Neural cell (in vitro differentiated cells): ENCODE data around the gene TAF10. TPM values are rescaled to one million over a fixed set of nuclear protein-coding genes. Genes with fewer than 3 reads are reported as not detected.

Experiments used
- H2AFZ ChIP-seq: fragments of 200-600, 300-800 bp; sonication (generic), shearing (Covaris generic); 2 replicates; pipeline ENCODE4 v1.6.0; 2014; ENCODE audit warnings: low read depth, mild to moderate bottlenecking, antibody characterized with exemption, low read length, moderate library complexity
- H3F3A ChIP-seq: fragments of 200-600 bp; shearing (Covaris generic); 2 replicates; pipeline ENCODE4 v1.6.1; 2016; ENCODE audit warnings: mild to moderate bottlenecking, moderate library complexity, mixed read lengths, antibody characterized with exemption, low read length; ENCODE audit not compliant: insufficient read depth, poor library complexity, severe bottlenecking
- H3K27ac ChIP-seq: fragments of 200-600, 300-800 bp; sonication (generic), shearing (Covaris generic); 2 replicates; pipeline ENCODE4 v1.5.1; 2014; ENCODE audit warnings: mild to moderate bottlenecking, low read length, moderate library complexity
- H3K27me3 ChIP-seq: fragments of 300-800, 200-600 bp; sonication (generic), shearing (Covaris generic); 2 replicates; pipeline ENCODE4 v1.6.0; 2014; ENCODE audit warnings: mild to moderate bottlenecking, low read depth, low read length, moderate library complexity; ENCODE audit not compliant: insufficient read depth
- H3K36me3 ChIP-seq: fragments of 300-800, 200-600 bp; sonication (generic), shearing (Covaris generic); 2 replicates; pipeline ENCODE4 v1.5.1; 2014; ENCODE audit warnings: mild to moderate bottlenecking, antibody characterized with exemption, low read length, moderate library complexity; ENCODE audit not compliant: insufficient read depth
- H3K4me2 ChIP-seq: fragments of 300-800, 200-600 bp; sonication (generic), shearing (Covaris generic); 2 replicates; pipeline ENCODE4 v1.6.0; 2014; ENCODE audit warnings: mild to moderate bottlenecking, low read length
- H3K4me3 ChIP-seq: fragments of 300-800, 200-600 bp; sonication (generic), shearing (Covaris generic); 2 replicates; pipeline ENCODE4 v1.5.1; 2014; ENCODE audit warnings: mild to moderate bottlenecking, low read length, moderate library complexity
- H3K79me2 ChIP-seq: fragments of 200-600 bp; shearing (Covaris generic); replicated peaks from 2 replicates; pipeline ENCODE4 v1.6.0; 2014; ENCODE audit warnings: mild to moderate bottlenecking, low read length, moderate library complexity; ENCODE audit not compliant: insufficient read depth
- H3K9ac ChIP-seq: fragments of 300-800, 200-600 bp; sonication (generic), shearing (Covaris generic); 2 replicates; pipeline ENCODE4 v1.6.1; 2016; ENCODE audit warnings: mild to moderate bottlenecking, low read length, mixed read lengths
- H3K9me2 ChIP-seq: fragments of 200-600 bp; shearing (Covaris generic); 2 replicates; pipeline ENCODE4 v1.6.1; 2016; ENCODE audit warnings: mild to moderate bottlenecking, low read length, mixed read lengths; ENCODE audit not compliant: insufficient read depth
- H3K9me3 ChIP-seq: fragments of 200-600, 300-800 bp; sonication (generic), shearing (Covaris generic); 2 replicates; pipeline ENCODE4 v1.6.1; 2016; ENCODE audit warnings: mild to moderate bottlenecking, mixed run types, low read length, moderate library complexity, mixed read lengths
- H4K20me1 ChIP-seq: fragments of 200-600 bp; shearing (Covaris generic); 2 replicates; pipeline ENCODE4 v1.6.1; 2016; ENCODE audit warnings: mild to moderate bottlenecking, mixed run types; ENCODE audit not compliant: insufficient read depth
- EP300 ChIP-seq: fragments of 450-650 bp; conservative IDR thresholded peaks from 2 replicates; pipeline ENCODE4 v1.6.1; 2014; ENCODE audit warnings: antibody characterized with exemption, mild to moderate bottlenecking, moderate library complexity; ENCODE audit not compliant: poor library complexity, severe bottlenecking
- MXI1 ChIP-seq: fragments of 450-650 bp; conservative IDR thresholded peaks from 2 replicates; pipeline ENCODE4 v1.6.1; 2014; ENCODE audit warnings: antibody characterized with exemption, mild to moderate bottlenecking; ENCODE audit not compliant: poor library complexity, severe bottlenecking
- POLR2AphosphoS5 ChIP-seq: IDR thresholded peaks from 2 replicates; pipeline ENCODE4 v1.6.1; 2012
- RAD21 ChIP-seq: fragments of 450-650 bp; conservative IDR thresholded peaks from 2 replicates; pipeline ENCODE4 v1.6.1; 2014; ENCODE audit warnings: antibody characterized with exemption, mild to moderate bottlenecking, moderate library complexity
- SMC3 ChIP-seq: fragments of 450-650 bp; conservative IDR thresholded peaks from 2 replicates; pipeline ENCODE4 v1.6.1; 2014; ENCODE audit warnings: antibody characterized with exemption, mild to moderate bottlenecking, moderate library complexity; ENCODE audit not compliant: poor library complexity
- TAF1 ChIP-seq: IDR thresholded peaks from 2 replicates; pipeline ENCODE4 v1.6.1; 2012; ENCODE audit warnings: low read depth
- polyA plus RNA-seq: library from polyadenylated mRNA; depleted of rRNA; stranded (reverse); fragments of >200 nt; gene quantifications from 2 replicates; pipeline ENCODE4 v1.2.3, GENCODE V29; 2014
- TF ChIP-seq, protein P1 (sequence below): IDR thresholded peaks from 2 replicates; pipeline ENCODE4 v1.6.1; 2012; ENCODE audit warnings: borderline replicate concordance
- TF ChIP-seq, protein P2 (sequence below): fragments of 450-650 bp; IDR thresholded peaks from 2 replicates; pipeline ENCODE4 v1.5.1; 2014; ENCODE audit warnings: antibody characterized with exemption, mild to moderate bottlenecking, moderate library complexity; ENCODE audit not compliant: poor library complexity, severe bottlenecking

The TAF10 gene
- polyA plus RNA-seq, 1 donor from 2014 or later = 39.7 TPM

DNA sequence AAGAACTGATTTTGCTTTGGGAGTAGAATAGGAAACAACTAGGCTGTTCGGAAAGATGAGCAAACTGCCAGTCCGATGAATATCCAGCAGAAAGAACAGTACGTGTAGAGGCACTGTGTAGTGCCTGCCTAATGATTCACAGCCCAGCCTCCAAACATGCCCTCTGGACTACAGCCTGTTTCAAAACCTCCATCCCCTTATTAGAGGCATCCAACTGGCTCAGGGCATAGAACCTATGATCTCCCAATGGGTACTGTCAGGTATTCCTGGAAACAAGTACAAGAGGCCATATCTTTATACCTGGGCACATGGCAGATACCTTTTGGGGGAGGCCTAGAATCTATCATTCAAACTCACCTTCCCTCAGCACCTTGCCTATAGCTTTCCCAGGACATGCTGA is 13.5 kb downstream of the TAF10 start:
- Histone ChIP-seq H3K36me3 (peaks cover 3% of the 10 kb centered on the region), H2AFZ (no peak overlapping the region), H3K4me2 (no peak overlapping the region), H3K27me3 (no peaks in the 10 kb centered on the region), H3K4me3 (no peak overlapping the region), H3K27ac (no peak overlapping the region), H3K9me2 (no peaks in the 10 kb centered on the region), H3K9me3 (no peaks in the 10 kb centered on the region), H3F3A (no peaks in the 10 kb centered on the region), H4K20me1 (no peaks in the 10 kb centered on the region), H3K9ac (no peak overlapping the region), H3K79me2 (peaks cover 15% of the 10 kb centered on the region)
- TF ChIP-seq, protein P1, sequence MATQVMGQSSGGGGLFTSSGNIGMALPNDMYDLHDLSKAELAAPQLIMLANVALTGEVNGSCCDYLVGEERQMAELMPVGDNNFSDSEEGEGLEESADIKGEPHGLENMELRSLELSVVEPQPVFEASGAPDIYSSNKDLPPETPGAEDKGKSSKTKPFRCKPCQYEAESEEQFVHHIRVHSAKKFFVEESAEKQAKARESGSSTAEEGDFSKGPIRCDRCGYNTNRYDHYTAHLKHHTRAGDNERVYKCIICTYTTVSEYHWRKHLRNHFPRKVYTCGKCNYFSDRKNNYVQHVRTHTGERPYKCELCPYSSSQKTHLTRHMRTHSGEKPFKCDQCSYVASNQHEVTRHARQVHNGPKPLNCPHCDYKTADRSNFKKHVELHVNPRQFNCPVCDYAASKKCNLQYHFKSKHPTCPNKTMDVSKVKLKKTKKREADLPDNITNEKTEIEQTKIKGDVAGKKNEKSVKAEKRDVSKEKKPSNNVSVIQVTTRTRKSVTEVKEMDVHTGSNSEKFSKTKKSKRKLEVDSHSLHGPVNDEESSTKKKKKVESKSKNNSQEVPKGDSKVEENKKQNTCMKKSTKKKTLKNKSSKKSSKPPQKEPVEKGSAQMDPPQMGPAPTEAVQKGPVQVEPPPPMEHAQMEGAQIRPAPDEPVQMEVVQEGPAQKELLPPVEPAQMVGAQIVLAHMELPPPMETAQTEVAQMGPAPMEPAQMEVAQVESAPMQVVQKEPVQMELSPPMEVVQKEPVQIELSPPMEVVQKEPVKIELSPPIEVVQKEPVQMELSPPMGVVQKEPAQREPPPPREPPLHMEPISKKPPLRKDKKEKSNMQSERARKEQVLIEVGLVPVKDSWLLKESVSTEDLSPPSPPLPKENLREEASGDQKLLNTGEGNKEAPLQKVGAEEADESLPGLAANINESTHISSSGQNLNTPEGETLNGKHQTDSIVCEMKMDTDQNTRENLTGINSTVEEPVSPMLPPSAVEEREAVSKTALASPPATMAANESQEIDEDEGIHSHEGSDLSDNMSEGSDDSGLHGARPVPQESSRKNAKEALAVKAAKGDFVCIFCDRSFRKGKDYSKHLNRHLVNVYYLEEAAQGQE = no peak
- TF ChIP-seq POLR2AphosphoS5 (no peak), RAD21 (no peak), EP300 (no peak), MXI1 (no peak)
- TF ChIP-seq, protein P2, sequence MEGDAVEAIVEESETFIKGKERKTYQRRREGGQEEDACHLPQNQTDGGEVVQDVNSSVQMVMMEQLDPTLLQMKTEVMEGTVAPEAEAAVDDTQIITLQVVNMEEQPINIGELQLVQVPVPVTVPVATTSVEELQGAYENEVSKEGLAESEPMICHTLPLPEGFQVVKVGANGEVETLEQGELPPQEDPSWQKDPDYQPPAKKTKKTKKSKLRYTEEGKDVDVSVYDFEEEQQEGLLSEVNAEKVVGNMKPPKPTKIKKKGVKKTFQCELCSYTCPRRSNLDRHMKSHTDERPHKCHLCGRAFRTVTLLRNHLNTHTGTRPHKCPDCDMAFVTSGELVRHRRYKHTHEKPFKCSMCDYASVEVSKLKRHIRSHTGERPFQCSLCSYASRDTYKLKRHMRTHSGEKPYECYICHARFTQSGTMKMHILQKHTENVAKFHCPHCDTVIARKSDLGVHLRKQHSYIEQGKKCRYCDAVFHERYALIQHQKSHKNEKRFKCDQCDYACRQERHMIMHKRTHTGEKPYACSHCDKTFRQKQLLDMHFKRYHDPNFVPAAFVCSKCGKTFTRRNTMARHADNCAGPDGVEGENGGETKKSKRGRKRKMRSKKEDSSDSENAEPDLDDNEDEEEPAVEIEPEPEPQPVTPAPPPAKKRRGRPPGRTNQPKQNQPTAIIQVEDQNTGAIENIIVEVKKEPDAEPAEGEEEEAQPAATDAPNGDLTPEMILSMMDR = no peak

DNA sequence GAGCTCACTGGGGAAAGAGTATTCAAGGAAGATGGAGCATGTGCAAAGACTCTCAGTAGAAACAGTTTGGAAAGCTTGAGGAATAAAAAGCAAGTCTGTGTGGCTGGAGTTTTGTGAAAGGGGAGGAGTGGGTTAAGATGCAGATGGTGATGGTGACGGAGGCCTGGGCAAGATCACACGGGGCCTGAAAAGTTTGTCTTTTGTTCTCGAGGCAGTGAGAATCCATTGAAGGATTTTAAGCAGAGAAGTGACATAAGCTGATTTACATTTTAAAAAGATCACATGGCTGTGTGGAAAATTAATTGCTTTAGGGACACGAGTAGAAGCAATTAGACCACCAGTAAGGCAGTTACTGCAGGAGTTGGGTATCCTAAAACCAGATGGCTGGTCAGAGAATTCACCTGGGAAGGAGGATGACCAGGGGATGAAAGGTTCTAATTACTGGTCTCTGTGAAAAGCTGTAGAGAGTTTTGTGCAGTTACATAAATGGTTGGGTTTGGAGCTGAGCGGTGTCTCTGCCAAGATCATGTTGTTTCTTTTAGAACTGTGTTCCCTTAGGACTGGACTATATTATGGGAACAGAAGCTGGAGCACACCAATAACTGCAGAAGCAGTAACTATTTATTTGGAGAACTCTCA is 15.7 kb downstream of the TAF10 start:
- Histone ChIP-seq H3K79me2 (no peaks in the 10 kb centered on the region), H3K9me2 (no peaks in the 10 kb centered on the region), H3K36me3 (peaks cover 3% of the 10 kb centered on the region), H2AFZ (no peak overlapping the region), H3K27ac (no peak overlapping the region), H3K27me3 (no peaks in the 10 kb centered on the region), H4K20me1 (no peaks in the 10 kb centered on the region), H3K9ac (no peak overlapping the region), H3F3A (no peaks in the 10 kb centered on the region), H3K4me2 (no peak overlapping the region), H3K9me3 (no peaks in the 10 kb centered on the region), H3K4me3 (no peak overlapping the region)
- TF ChIP-seq EP300 (no peak), RAD21 (no peak), TAF1 (no peak), SMC3 (no peak), MXI1 (no peak)
- TF ChIP-seq, protein P1 = no peak
